NCI-H146 treated with DMSO at 0.1 percent for 48 hours (cell line): ENCODE results near the gene SMIM20.
A peak's percentile ranks its signal among the peaks of the same experiment; 100 is the strongest.

Experiments used
- DNase-seq: peaks from one replicate; lab custom pipeline; 2025; ENCODE audit not compliant: unreplicated experiment; lab: John Stamatoyannopoulos, UW

Gene SMIM20

DNA sequence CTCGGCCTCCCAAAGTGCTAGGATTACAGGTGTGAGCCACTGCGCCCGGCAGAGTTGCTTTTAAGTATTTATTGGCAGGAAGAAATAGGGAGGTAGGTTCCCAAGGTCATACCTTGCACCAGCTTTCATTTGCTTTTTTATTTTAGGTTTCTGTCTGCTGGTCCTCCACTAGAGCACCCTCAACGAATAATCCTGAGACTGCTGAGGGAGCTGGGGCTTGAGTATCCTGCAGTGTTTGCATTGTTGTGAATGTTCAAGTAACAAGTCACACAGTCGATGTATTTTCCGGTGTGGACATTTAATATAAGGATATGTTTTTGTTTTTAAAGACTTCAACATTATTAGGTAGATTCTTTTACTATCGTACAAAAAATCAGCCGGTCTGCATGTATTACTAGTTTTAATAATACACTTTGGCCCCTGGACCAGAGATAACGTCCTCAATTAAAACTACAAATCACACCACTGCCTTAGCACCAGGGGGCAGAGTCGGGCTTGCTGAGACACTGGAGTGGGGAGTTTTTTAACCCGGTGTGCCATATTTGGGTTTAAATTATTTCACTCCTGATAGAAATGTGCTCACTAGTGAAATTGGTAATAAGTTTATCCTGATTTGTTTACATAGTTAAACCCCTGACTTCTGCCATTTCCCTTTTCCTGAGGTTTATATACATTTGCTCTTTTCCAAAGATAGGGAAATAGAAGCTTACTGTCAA lies 11.6 kb downstream of the SMIM20 start:
- DNase-seq, result peak; percentile 53

DNA sequence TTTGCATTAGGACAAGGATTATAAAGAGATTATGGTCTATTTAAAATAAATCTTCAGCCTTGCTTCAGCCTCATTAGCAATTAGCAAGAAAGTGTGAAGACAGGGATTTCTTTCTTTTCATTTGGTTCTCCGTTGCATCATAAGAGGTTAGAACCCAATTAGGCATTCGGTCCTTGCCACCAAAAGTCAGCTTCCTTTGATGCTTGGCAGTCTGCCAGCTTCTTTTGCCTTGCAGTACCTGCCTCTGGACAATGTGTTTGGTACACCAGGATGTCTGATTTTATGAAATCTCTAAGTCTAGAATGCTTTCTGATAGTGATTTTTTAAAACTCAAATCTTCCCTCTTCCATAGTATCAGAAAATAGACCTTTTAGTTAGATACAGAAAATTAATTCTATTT lies 12.4 kb downstream of the SMIM20 start:
- peak; percentile 23 for DNase-seq

DNA sequence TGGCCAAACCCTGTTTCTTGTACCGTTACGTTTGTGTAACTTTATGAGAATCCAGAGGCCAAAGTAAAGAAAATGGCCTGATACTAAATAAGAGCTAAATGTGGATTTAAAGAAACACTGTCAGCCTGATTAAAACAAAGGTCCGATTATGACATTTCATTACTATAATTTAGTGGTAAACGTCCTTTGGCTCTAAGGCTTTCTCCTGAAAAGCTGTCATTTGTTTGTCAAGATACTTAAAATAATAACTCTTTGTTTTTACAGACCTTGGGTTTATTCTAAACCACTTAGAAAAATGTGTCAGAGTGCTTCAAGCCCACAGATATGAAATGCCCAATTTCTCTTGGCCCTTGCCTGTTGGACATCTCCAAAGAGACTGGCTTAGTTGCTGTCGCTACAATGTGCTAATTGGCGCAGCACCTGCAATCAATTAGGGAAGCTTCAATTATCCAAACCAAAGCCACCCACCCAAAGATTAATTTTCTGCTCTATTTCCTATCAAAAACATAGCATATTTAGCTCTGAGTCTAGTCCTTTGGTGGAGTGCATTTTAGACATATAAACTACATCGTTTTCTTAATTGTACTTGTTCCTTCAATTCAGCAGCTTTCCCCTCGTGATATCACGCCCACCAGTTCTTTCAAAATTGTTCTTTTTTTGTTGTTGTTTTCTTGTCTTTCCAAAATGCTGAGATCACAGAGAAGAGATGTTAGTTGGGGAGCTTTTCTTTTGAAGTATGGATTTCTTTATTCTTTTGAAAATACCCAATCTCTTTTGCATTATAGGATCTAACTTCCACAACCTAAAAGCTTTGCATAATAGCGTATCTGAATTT lies 13.6 kb downstream of the SMIM20 start:
- peak; percentile 55 for DNase-seq

DNA sequence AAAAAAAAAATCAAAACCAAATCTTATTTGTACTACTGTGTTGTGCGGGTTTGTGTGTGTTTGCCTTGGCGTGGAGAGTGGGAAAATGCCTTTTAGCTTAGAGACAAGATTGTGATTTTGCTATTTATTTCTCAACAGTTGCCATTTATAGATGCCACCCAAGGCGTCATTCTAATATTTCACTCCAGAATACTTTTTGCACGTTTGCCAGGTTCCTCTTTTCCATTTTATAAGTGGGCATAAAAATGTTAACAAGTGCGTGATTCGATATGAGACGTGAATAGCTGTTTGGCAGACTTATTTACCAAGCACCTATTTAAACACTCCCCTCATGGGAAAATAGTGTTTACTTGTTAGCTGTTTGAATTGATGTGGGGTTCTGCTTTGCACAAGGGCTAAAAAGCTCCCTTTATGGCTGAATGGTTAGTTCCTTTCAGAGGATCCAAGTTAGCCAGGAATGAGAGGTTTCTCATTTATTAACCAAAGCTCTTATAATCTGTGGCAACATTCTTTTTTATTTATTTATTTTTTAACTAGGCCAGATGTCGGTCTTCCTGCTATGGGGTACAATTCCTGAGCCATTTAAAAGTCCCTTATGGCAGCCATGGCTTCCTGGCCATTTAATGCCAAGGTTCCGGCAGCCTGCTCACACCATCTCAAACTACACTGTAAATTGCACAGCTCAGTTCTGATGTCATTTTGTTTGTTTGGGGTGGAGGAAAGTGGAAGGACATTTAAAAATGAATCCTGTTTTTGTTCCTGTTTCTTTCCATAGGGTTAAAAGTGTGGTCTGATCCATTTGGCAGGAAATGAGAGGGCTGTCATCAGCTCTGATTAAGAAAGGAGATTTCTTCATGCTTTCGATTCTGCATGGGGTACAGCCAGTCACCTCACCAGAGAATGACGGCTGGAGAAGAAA lies 14.6 kb downstream of the SMIM20 start:
- peak; percentile 24 for DNase-seq

DNA sequence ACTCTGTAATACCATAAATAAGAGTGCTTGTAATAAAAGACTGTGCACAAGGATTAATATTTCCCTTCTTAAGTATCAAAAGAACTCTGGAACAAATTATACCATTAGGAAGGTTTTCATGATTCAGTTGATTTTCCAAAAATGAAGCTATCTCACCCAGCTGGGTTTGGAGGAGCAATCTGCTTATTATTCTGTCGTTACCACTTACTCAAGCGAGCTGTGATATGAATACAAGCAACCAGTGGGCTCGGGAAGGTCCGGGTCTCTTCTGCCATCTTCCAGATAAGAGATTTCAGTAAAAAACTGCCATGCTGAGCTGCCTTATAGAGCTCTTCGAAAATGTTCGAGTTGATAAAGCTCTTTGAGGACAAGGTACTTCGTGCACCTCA lies 15.3 kb downstream of the SMIM20 start:
- no peak for DNase-seq

DNA sequence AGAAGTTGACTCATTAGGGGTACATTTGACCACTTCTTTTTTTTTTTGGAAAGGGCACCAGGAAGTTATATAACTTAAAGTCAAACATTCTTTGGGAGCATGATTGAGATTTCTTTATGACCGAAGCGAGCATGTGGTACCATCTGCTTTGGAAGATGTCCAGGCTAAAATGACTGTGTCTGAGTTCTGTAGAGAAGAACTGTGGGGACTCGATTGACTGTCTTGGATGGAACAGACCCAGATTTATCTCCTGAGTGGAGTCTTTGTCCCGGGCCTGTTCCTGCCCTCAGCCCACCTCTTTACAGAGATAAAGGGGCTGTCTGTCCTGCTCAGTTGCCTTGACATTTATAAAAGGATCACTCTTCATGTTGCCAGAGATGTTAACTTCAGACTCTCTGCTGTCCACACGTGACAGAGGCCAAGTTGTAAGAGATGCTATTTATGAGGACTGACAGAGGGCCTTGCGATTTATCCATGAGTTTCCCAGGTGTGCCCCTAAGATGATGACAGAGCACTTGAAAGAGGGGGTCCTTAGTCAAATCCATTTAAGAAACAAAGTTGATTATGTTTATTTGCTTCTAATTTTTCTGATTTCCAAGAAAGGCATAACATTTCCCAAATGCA lies 16.8 kb downstream of the SMIM20 start:
- DNase-seq, result no peak

DNA sequence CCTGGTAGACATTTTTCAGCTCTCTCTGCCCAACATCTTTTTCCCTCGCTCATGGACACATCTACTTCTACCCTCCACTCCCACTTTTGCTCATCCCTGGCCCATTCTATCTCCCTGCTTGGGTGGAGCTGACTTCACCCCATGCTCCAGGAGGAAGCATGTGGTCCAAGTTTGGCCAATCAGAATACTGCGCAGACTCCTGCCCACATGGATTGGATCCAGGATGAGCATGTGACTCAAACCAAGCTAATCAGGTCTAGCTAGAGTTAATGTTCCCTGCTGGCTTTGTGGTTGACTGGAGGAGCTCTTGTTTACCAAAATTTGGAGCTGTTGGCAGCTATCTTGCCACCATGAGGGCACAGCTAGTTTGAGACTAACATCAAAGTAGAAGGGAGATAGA lies 22.7 kb downstream of the SMIM20 start:
- no peak for DNase-seq

DNA sequence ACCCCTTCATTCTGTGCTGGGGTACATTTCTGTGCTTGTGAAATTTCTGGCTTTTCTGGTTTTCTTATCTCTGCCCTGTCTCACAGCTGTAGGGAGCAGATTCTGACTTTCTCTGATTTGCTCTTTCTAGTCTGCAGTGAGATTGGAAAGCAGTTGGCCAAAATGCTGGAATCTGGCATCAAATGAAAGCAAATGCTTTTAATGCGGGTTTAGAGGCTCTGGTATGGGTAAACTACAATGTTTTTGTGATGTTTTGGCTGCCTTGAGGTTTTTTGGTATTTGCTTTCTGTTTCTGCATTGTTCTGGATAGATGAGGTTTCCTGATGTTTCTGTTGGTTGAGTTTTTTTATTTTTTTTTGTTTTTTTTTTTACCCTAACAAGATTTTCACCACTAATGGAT lies 23.8 kb downstream of the SMIM20 start:
- DNase-seq, result no peak

DNA sequence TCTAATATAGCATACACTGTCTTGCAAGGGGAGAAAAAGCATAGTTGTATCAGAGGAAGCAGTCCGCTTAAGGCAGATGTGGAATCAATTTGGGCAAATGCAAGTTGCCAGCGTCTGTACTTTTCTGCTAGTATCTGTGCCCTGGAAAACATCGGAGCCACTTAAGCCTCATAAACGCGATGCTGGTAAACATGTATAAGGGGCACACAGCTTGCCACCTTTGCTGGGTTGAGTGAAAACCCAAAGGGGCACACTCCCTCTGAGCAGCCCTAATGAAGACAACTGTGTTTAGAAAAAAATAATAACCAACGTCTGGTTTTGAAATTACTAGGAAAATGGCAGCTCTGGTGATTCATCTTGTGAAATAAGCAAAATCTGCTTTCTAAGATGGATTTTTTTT lies 24.3 kb downstream of the SMIM20 start:
- DNase-seq, result no peak

DNA sequence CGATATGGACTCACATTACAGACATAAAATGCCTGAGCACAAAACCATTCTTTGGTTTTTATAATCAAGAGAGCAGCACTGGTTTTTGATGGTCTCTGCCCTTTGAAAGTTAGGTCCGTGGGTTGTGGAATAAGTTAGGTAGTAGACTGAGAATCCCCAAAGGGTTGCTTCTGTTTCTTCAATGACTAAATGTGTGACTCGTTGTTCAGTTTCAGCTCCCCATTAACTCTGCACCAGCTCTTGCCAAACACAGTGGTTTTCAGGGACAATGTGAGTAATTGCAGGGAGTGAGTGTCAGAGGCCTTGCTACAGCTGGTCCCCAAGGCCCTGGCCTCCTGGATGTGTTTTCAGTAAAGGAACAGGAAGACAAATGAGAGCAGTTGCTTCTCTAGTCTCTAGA lies 24.8 kb downstream of the SMIM20 start:
- no peak for DNase-seq

DNA sequence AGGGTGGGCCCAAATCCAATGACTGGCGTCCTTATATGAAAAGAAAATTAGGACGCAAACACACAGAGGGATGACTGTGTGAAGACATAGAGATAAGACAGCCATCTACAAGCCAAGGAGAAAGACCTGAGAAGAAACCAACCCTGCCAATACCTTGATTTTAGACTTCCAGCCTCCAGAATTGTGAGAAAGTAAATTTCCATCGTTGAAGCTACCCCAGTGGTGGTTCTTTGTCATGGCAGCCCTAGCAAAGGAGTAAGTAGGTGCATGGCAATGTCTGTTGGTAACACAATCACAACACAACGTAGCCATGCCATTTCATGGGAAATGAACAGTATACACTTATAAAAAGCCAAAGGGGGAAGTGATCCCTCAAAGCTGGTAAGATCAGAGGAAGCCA lies 25.3 kb downstream of the SMIM20 start:
- no peak for DNase-seq

DNA sequence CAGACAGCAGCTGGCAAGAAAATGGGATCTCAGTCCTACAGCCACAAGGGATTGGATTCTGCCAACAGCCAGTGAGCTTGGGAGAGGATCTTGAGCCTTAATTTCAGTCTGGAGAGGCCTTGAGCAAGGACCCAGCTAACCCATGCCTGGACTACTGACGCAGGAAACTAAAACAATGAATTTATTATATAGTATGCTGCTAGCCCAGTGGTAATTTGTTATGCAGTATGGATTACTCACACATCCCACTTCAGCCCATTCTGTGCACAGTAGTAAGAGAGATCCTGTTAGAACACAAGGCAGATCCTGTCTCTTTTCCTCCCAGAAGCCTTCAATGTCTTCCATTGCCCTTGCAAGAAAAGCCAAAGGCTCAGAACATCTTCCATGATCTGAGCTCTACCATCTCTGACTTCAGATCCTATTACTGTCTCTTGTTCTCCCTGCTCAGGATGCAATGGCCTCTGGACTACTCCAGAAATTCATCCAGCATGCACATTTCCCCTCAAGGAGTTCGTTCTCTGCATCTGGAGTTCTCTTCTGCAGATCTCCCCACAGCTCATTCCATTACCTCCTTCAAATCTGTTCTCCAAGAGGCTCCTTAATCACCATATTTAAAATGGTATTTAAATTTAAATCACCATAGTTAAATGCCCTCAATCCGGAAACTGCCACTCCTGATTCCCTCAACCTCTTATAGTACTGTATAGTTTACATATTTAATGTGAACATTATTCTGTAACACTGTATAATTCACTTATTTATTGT lies 27.6 kb downstream of the SMIM20 start:
- DNase-seq, result no peak

DNA sequence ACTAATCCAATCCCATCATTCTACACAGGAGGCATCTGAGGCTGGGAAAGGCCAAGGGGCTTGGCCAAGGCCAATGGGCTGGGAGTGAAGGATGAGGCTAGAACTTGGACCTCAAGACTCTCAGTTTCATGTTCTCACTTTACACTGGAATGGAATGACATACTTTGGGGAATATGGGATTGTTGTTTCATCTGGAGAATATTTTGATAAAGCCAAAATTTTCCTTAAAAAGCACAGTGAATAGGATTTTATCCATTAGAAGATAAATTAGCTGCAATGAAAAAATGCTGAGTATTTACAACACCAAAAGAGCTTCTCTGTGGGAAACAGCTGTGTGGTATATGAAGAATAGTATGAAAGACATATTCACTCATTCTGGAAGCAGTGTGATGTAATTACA lies 29.3 kb downstream of the SMIM20 start:
- no peak for DNase-seq

DNA sequence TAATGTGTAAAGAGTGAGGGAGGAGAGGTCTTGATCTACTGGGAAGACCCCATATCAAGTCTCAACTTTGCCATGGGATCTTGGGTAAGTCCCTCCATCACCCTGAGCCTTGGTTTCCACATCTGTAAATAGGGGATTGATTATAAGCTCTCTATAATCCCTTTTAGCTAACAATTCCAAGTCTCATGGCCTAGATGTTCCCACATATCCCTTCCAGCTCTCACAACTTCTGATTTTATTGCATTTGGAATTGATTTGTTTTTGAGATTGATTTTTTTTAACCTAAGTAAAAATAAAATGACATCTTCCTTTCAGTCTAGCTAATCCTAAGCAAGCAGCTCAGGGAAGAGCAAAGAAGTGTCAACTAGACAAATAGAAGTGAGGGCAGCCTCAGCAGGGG lies 29.8 kb downstream of the SMIM20 start:
- no peak for DNase-seq

DNA sequence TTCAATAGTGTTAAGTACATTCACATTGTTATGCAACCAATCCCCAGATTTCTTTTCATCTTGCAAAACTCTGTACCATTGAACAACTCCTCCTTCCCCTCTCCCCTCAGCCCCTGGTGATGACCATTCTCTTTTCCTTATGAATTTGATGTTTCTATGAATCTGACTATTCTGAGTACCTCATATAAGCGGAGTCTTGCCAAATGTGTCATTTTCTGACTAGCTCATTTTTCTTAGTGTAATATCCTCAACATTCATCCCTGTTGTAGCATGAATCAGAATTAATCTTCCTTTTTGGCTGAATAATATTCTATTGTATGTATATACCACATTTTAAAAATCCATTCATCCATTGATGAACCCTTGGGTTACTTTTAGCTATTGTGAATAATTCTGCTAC lies 34.0 kb downstream of the SMIM20 start:
- no peak for DNase-seq

DNA sequence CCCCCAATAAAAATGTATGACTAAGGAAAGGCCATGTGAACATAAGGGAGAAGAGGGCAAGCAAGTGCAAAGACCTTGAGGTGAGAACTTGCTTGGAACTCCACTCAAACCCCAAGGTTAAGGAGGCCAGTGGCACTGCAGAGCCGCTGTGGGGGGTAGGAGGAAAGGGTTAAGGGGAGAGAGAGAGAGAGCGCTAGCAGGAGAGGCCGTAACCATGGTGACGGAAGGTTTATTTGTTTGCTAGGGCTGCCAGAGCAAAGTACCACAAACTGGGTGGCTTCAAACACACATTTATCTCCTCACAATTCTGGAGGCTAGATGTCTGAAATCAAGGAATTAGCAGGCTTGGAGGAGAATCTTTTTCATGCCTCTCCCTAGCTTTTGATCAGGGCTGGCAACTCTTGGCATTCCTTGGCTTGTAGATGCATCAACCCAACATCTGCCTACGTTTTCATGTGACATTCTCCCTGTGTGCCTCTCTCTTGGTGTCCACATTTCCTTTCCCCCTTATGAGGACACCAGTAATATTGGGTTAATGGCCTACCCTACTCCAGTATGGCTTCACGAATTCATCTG lies 35.2 kb downstream of the SMIM20 start:
- DNase-seq, result peak; percentile 49

DNA sequence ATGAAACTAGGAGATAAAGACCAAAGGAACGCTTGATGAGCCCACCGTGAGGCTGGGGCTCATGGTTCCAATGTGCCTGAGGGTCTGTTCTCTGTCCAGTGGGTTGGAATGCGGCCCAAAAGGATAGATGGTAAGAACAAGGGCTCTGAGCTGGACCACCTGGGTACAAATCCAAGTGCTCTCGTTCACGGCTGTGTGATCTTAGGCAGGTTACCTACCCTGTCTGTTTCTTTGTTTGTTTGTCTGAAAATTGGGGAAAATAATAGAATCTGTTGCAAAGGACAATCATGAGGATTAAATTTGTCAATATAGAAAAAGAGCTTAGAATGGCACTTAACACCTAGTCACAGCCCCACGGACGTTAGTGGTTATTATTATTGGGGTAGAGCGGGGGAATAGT lies 36.0 kb downstream of the SMIM20 start:
- no peak for DNase-seq

DNA sequence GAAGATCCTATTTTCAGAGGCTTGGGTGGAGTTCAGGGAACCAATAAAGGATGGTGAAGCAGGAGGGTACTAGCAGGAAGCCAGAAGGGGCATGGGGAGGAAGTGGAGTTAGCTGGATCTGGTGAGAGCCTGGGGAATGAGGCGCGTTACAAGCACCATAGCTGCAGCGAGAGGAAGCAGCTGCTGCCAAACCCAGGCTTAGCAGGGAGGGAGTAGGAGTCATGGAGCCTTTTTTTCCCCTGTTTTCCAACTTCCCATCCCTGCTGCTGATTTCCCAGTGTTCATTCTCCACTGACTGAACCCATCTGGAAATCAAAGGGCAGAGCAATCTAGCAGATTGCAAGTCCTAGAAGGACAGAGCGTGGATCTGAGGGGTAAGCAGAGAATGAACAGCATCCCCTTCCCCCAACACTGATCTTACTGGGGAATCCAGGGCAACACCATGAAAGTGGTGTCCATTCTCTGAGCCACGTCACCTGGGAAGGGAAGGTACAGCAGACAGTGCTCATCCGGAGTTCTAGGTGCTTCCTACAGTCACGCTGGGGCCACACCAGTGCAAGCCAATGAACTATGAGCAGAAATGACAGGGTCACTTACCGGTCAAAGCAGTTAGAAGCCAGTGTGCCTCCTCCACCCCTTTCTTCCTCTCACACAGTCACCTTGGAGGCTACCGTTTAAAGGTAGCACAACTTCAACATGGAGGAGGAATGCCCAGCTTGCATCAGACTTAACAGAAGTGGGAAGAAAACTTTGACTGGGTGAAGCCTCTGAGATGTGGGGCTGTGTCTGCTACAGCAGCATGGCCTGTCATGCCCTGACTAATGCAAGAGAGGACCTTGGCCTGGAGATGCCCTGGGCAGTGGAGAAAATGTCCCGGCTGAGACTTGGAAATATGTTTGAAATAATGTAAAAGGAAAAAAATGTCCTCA lies 36.7 kb downstream of the SMIM20 start:
- no peak for DNase-seq

DNA sequence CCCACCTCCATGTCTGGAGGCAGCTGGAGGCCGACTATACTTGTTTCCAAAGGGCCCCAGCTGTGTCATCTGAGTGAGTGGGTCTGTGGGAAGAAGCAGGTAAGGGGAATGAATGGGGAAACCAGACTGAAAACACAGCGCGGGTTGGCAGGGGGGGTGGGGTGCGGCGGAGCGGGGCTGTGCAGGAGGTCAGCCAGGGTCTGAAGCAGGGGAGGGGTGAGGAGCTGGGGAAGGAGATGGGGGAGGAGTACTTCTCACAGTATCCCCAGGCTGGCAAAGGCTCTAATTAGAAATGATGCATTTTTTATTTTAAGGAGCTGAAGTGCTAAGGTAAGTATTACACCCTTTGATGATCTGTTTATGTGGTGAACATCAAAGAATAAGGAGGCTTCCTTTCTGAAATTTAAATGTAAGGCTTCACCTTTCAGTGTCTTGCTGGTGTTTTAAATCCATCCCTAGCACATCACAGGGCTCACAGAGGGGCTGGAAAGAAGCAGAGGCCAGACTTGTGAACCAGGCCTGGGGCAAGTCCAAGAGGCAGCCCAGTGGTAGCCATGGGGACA lies 37.5 kb downstream of the SMIM20 start:
- no peak for DNase-seq
